HepG2 (cell line): ENCODE measurements around the gene CA10. TPM values are rescaled to one million over a fixed set of nuclear protein-coding genes. Genes with fewer than 3 reads are reported as not detected.

Experiments
- ATAC-seq: fragments of 200-7000 bp; cut with Tn5 transposase; 3 replicates; pipeline ENCODE4 v1.9.1; 2020; ENCODE audit warnings: mild to moderate bottlenecking, moderate library complexity
- BruUV-seq: library from RNA; stranded (reverse); fragments of 400-500 nt; replicated peaks from 2 replicates; lab custom pipeline; 2021; lab: Mats Ljungman, UMichigan
- CTCF ChIA-PET: fragments of 300-600 bp; formaldehyde crosslinking; extraction: SDS; loops from one replicate; lab custom pipeline; 2021; ENCODE audit warnings: low total read pairs, inconsistent platforms, low intra/inter-chr PET ratio; lab: Yijun Ruan, JAX
- POLR2A ChIA-PET: fragments of 350-600 bp; sonication (Branson Sonifier 250); formaldehyde crosslinking; loops from one replicate; lab custom pipeline; 2020; ENCODE audit warnings: antibody characterized with exemption, inconsistent platforms; lab: Yijun Ruan, JAX
- DNase-seq: peaks from one replicate; pipeline ENCODE4 v3.0.0-alpha.2; 2015; ENCODE audit warnings: low spot score
- FAIRE-seq: peaks from 3 replicates; lab custom pipeline; 2011; peaks lifted over from hg19 to GRCh38; lab: Jason Lieb, UNC
- H2AFZ ChIP-seq: one replicate; pipeline ENCODE4 v1.6.1; 2011; ENCODE audit warnings: low read length, inconsistent platforms
- H3K27ac ChIP-seq: fragments of 300-600 bp; 3 replicates; pipeline ENCODE4 v1.8.0; 2011; ENCODE audit warnings: mixed run types, mild to moderate bottlenecking, mixed read lengths, low read length, inconsistent platforms; ENCODE audit not compliant: insufficient read depth; ENCODE audit errors: extremely low read length
- H3K27me3 ChIP-seq, 2 experiments: fragments of 200-600 bp in 1 of 2; 2 replicates in 1 of 2; 3 replicates in 1 of 2; pipeline versions ENCODE4 v1.6.0 to v1.8.0; 2011; ENCODE audit warnings: low read length in 2 of 2, mild to moderate bottlenecking in 2 of 2, moderate library complexity in 2 of 2, inconsistent platforms in 1 of 2; ENCODE audit not compliant: insufficient read depth in 2 of 2, control insufficient read depth in 1 of 2
- H3K36me3 ChIP-seq, 2 experiments: fragments of 200-600 bp in 1 of 2; replicated peaks in 1 of 2; 2 replicates in 1 of 2; 3 replicates in 1 of 2; pipeline versions ENCODE4 v1.5.1 to v1.8.0; 2011; ENCODE audit warnings: low read length in 2 of 2, inconsistent platforms in 1 of 2; ENCODE audit not compliant: insufficient read depth in 2 of 2, control insufficient read depth in 1 of 2
- H3K4me1 ChIP-seq: 2 replicates; pipeline ENCODE4 v1.5.1; 2012; ENCODE audit warnings: low read length, inconsistent platforms; ENCODE audit not compliant: insufficient read depth
- H3K4me2 ChIP-seq: 2 replicates; pipeline ENCODE4 v1.6.0; 2011; ENCODE audit warnings: low read depth, low read length, inconsistent platforms
- H3K4me3 ChIP-seq, 3 experiments: fragments of 200-600 bp in 1 of 3; sonication (generic), shearing (Covaris generic) in 1 of 3; replicated peaks in 1 of 3; 2 replicates each; pipeline ENCODE4 v1.5.1; 2011 to 2016; ENCODE audit warnings: low read length in 3 of 3, inconsistent platforms in 2 of 3, low read depth in 2 of 3, mild to moderate bottlenecking in 2 of 3, control low read depth in 1 of 3, mixed read lengths in 1 of 3; ENCODE audit not compliant: insufficient read depth in 1 of 3
- H3K79me2 ChIP-seq: one replicate; pipeline ENCODE4 v1.6.1; 2011; ENCODE audit warnings: low read length, inconsistent platforms; ENCODE audit not compliant: insufficient read depth
- H3K9ac ChIP-seq: 2 replicates; pipeline ENCODE4 v1.6.0; 2011; ENCODE audit warnings: mild to moderate bottlenecking, low read depth, low read length, inconsistent platforms; ENCODE audit not compliant: insufficient read depth
- H3K9me3 ChIP-seq: 2 replicates; pipeline ENCODE4 v1.5.1; 2012; ENCODE audit warnings: mild to moderate bottlenecking, low read length
- H4K20me1 ChIP-seq: 2 replicates; pipeline ENCODE4 v1.6.0; 2011; ENCODE audit warnings: inconsistent platforms, mild to moderate bottlenecking, low read length, moderate library complexity; ENCODE audit not compliant: insufficient read depth
- ARID4A ChIP-seq: sonication (generic); formaldehyde crosslinking; IDR thresholded peaks from 2 replicates; pipeline ENCODE4 v1.5.0; 2020; ENCODE audit warnings: mild to moderate bottlenecking, missing genetic modification reagents, borderline replicate concordance
- CHD2 ChIP-seq: IDR thresholded peaks from 2 replicates; pipeline ENCODE4 v1.6.1; 2011; ENCODE audit warnings: low read depth, low read length, improper control_type of control experiment
- HMGXB3 ChIP-seq: sonication (generic); formaldehyde crosslinking; IDR thresholded peaks from 2 replicates; pipeline ENCODE4 v1.4.0; 2020; ENCODE audit warnings: missing genetic modification reagents, borderline replicate concordance
- MEF2D ChIP-seq: sonication (generic); formaldehyde crosslinking; IDR thresholded peaks from 2 replicates; pipeline ENCODE4 v1.5.1; 2020; ENCODE audit warnings: mild to moderate bottlenecking, missing genetic modification reagents
- PLRG1 ChIP-seq: fragments of 450-650 bp; conservative IDR thresholded peaks from 2 replicates; pipeline ENCODE4 v1.6.1; 2016
- POGK ChIP-seq: sonication (generic); formaldehyde crosslinking; conservative IDR thresholded peaks from 2 replicates; pipeline ENCODE4 v1.8.0; 2022; ENCODE audit warnings: mild to moderate bottlenecking, moderate library complexity, missing genetic modification reagents
- REST ChIP-seq, 2 experiments: IDR thresholded peaks; 2 replicates each; pipeline ENCODE4 v1.6.1; 2011 to 2012; ENCODE audit warnings: low read length in 2 of 2, borderline replicate concordance in 1 of 2, low read depth in 1 of 2, mild to moderate bottlenecking in 1 of 2, moderate library complexity in 1 of 2
- ZC3H4 ChIP-seq: sonication (generic); formaldehyde crosslinking; IDR thresholded peaks from 2 replicates; pipeline ENCODE4 v1.4.0; 2020; ENCODE audit warnings: missing genetic modification reagents, borderline replicate concordance
- ZKSCAN8 ChIP-seq: IDR thresholded peaks from 2 replicates; pipeline ENCODE4 v1.6.1; 2016; ENCODE audit warnings: borderline replicate concordance, missing genetic modification reagents, missing compliant biosample characterization
- ZNF549 ChIP-seq: sonication (generic); formaldehyde crosslinking; IDR thresholded peaks from 2 replicates; pipeline ENCODE4 v1.5.0; 2020; ENCODE audit warnings: missing genetic modification reagents
- ZSCAN9 ChIP-seq: IDR thresholded peaks from 2 replicates; pipeline ENCODE4 v1.6.1; 2016; ENCODE audit warnings: borderline replicate concordance
- WGBS: methylation state at CpG from one replicate; pipeline ENCODE4 v1.1.6; 2017; ENCODE audit warnings: low lambda C conversion rate; 5-methylcytosine and 5-hydroxymethylcytosine counted together
- in situ Hi-C: cut with HindIII; loops from 2 replicates; pipeline ENCODE4 v1.10.0; 2017; ENCODE audit warnings: low pct_unique_long_range_greater_than_20kb; ENCODE audit not compliant: extremely low pct_ligation_motif_present
- intact Hi-C: fragments of 100-400 bp; cut with micrococcal nuclease; formaldehyde crosslinking; loops from one replicate; pipeline ENCODE4 v1.10.0; 2022; ENCODE audit not compliant: unreplicated experiment
- polyA plus RNA-seq, 8 experiments: library from polyadenylated mRNA; depleted of rRNA in 3 of 8; stranded (reverse) in 7 of 8; unstranded in 1 of 8; fragments of >200 nt; fragmentation: Illumina TruSeq in 4 of 8; extraction: Trizol in 4 of 8; gene quantifications; 2 replicates each; pipeline versions ENCODE4 v1.2.1 to v1.2.3, GENCODE V29; 2011 to 2016; ENCODE audit warnings: low read depth in 4 of 8, missing spikeins in 1 of 8, mixed read lengths in 1 of 8; ENCODE audit not compliant: insufficient read depth in 1 of 8
- total RNA-seq, 5 experiments: library from RNA; depleted of rRNA; stranded (reverse); fragments of >200 nt; fragmentation: Illumina TruSeq; extraction: Trizol; gene quantifications; 2 replicates each; pipeline ENCODE4 v1.2.3, GENCODE V29; 2016; ENCODE audit warnings: low read depth in 1 of 5

CA10 gene
- total and polyA plus RNA-seq, 2 of the 13 experiments (the other 11 are each of a cell fraction or from before 2014, with no cell fraction given): not detected

GRCh38 chr17:51961689-51962088, 196.8 kb downstream of the CA10 start:
- intact Hi-C loops: no loop called here
- no peak overlapping the region for H2AFZ ChIP-seq
- H3K27me3 ChIP-seq: no peaks in the 10 kb centered on the region
- H3K4me3 ChIP-seq: no peak overlapping the region
- in situ Hi-C loops: no loop called here
- POLR2A ChIA-PET: no interaction called here
- H3K36me3 ChIP-seq: no peaks in the 10 kb centered on the region
- H3K9me3 ChIP-seq: peaks cover 57% of the 10 kb centered on the region
- ATAC-seq: no peak
- H3K4me1 ChIP-seq: no peaks in the 10 kb centered on the region
- H3K9ac ChIP-seq: no peak overlapping the region
- no peaks in the 10 kb centered on the region for H3K79me2 ChIP-seq
- H4K20me1 ChIP-seq: no peaks in the 10 kb centered on the region
- H3K4me2 ChIP-seq: no peak overlapping the region
- no peak for DNase-seq
- no TSS peak for BruUV-seq
- no peak for FAIRE-seq
- CTCF ChIA-PET: no interaction called here
- WGBS: 32% methylated on average over 7 of the region's 7 CpGs
- H3K27ac ChIP-seq: no peak overlapping the region
- TF ChIP-seq HMGXB3 (CRISPR knock-in tag) (no peak), REST (IDR thresholded peaks at IDR 0.05; ENCODE audit: borderline replicate concordance in 1 of 2, low read depth in 1 of 2, low read length in 2 of 2) (no peak), ARID4A (CRISPR knock-in tag) (no peak), POGK (CRISPR knock-in tag) (no peak), ZKSCAN8 (no peak), PLRG1 (no peak), CHD2 (no peak), ZNF549 (CRISPR knock-in tag) (no peak), ZSCAN9 (no peak), ZC3H4 (no peak), MEF2D (CRISPR knock-in tag) (no peak)
